Activated gamma-delta T cell (primary cell): ENCODE measurements around the gene CHD6.

Source experiments
- DNase-seq: peaks from one replicate; lab custom pipeline; 2025; lab: John Stamatoyannopoulos, UW

Gene CHD6

GRCh38 chr20:41623625-41624375, 5.6 kb upstream of the CHD6 start:
- DNase-seq, result no peak

GRCh38 chr20:41622584-41622983, 4.4 kb upstream of the CHD6 start:
- no peak for DNase-seq

- DNase-seq, result no peak
These were observed 3.8 kb upstream of the CHD6 start for GRCh38 chr20:41621971-41622370.

GRCh38 chr20:41621421-41621820, 3.2 kb upstream of the CHD6 start:
- no peak for DNase-seq

GRCh38 chr20:41619360-41620100, 1.4 kb upstream of the CHD6 start:
- no peak for DNase-seq

- no peak for DNase-seq
These were observed 682 bp upstream of the CHD6 start for GRCh38 chr20:41618807-41619311.

- peak; percentile 35 for DNase-seq
These were observed 897 bp downstream of the CHD6 start for GRCh38 chr20:41617059-41617901.

GRCh38 chr20:41616228-41616627, 1.9 kb downstream of the CHD6 start:
- DNase-seq, result no peak

GRCh38 chr20:41615676-41616075, 2.5 kb downstream of the CHD6 start:
- no peak for DNase-seq

- no peak for DNase-seq
These were observed 3.1 kb downstream of the CHD6 start for GRCh38 chr20:41615110-41615509.

GRCh38 chr20:41613321-41613720, 4.9 kb downstream of the CHD6 start:
- DNase-seq, result no peak

GRCh38 chr20:41609474-41609873, 8.7 kb downstream of the CHD6 start:
- DNase-seq, result no peak

GRCh38 chr20:41608606-41609005, 9.6 kb downstream of the CHD6 start:
- DNase-seq, result no peak

- DNase-seq, result no peak
These were observed 10.4 kb downstream of the CHD6 start for GRCh38 chr20:41607791-41608190.

- DNase-seq, result no peak
These were observed 14.2 kb downstream of the CHD6 start for GRCh38 chr20:41604002-41604401.

GRCh38 chr20:41601742-41602141, 16.4 kb downstream of the CHD6 start:
- no peak for DNase-seq

GRCh38 chr20:41600926-41601631, 17.1 kb downstream of the CHD6 start:
- no peak for DNase-seq

- DNase-seq, result no peak
These were observed 18.5 kb downstream of the CHD6 start for GRCh38 chr20:41599699-41600104.

- no peak for DNase-seq
These were observed 19.5 kb downstream of the CHD6 start for GRCh38 chr20:41598719-41599118.

- no peak for DNase-seq
These were observed 23.5 kb downstream of the CHD6 start for GRCh38 chr20:41594514-41595322.
